ENCODE results near the gene RUFY3. TPM values are rescaled to one million over a fixed set of nuclear protein-coding genes. Genes with fewer than 3 reads are reported as not detected.

The RUFY3 gene
- total and polyA plus RNA-seq, 2 of the 4 experiments (the other 2 are of a cell fraction), result 19.6 to 28.9 TPM

DNA sequence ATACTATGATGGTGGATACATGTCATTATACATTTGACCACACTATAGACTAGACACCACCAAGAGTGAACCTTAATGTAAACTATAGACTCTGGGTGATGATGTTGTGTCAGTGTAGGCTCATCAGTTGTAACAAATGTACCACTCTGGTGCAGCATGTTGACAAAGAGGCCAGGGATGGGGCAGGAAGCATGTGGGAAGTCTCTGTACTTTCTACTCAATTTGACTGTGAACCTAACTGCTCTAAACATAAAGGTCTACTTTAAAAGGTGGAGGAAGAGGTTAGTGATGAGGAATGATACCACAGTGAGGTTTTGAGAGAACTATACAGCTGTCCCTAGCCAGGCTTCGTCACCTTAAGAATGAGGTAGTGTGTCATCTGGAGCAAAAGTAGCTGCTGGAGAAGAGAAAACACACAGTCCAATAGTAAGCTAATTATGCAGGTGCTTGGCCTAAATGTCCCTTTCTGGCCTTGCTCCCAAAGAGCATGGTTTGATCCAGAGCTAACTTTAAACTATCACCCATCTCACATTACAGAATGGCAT, 79.6 kb downstream of the RUFY3 start:
- Histone ChIP-seq H4K8ac (ENCODE audit: low read depth in 2 of 2, low read length in 2 of 2) (no peak overlapping the region), H2BK20ac (ENCODE audit: low read depth, low read length) (no peak overlapping the region), H3K36me3 (ENCODE audit: control insufficient read depth, insufficient read depth, low read length) (peaks cover 27% of the 10 kb centered on the region), H2BK120ac (ENCODE audit: low read depth, low read length) (no peak overlapping the region), H3K9me1 (ENCODE audit: insufficient read depth, low read length) (peaks cover 3% of the 10 kb centered on the region; the same call in 1 of the 2 replicates), H3K9ac (ENCODE audit: low read depth, low read length) (no peak overlapping the region), H4K20me1 (ENCODE audit: insufficient read depth, low read length) (no peaks in the 10 kb centered on the region), H3K79me1 (ENCODE audit: low read depth in 1 of 2, low read length in 2 of 2) (peaks cover 0 to 6% of the 10 kb centered on the region in 2 experiments; a peak in 2 of 4 replicates), H3K4me3 (ENCODE audit: insufficient read depth, low read depth, low read length) (no peak overlapping the region), H3K4me2 (ENCODE audit: low read depth, low read length) (no peak overlapping the region), H2AK5ac (ENCODE audit: low read depth, low read length) (no peak overlapping the region), H2AK9ac (replicated peaks; ENCODE audit: low read depth, low read length, poor library complexity) (no peak overlapping the region), H3K27ac (ENCODE audit: insufficient read depth, low read length) (no peak overlapping the region), H4K91ac (ENCODE audit: insufficient read depth, low read depth, low read length) (no peak overlapping the region), H3K56ac (ENCODE audit: extremely low read depth, insufficient read depth, low read length) (no peak overlapping the region), H3K27me3 (ENCODE audit: control insufficient read depth, insufficient read depth, low read length) (no peaks in the 10 kb centered on the region), H3K18ac (ENCODE audit: low read depth, low read length) (no peak overlapping the region), H3K23ac (ENCODE audit: low read depth, low read length) (no peak overlapping the region), H2BK15ac (ENCODE audit: low read depth, low read length) (no peak overlapping the region), H3K9me3 (ENCODE audit: control insufficient read depth, insufficient read depth, low read length) (no peaks in the 10 kb centered on the region), H3K14ac (replicated peaks; ENCODE audit: low read depth, low read length) (no peak overlapping the region), H3K4ac (ENCODE audit: low read depth, low read length) (no peak overlapping the region), H4K5ac (ENCODE audit: low read depth, low read length) (no peak overlapping the region), H2BK5ac (ENCODE audit: low read depth, low read length, poor library complexity, severe bottlenecking) (no peak overlapping the region), H2AFZ (replicated peaks; ENCODE audit: low read length, poor library complexity) (no peak overlapping the region), H3K4me1 (ENCODE audit: control insufficient read depth, insufficient read depth, low read length) (no peaks in the 10 kb centered on the region)
- ATAC-seq (ENCODE audit: low read depth) (no peak), DNase-seq (no peak)
- no peak for TF ChIP-seq FOS (IDR thresholded peaks at IDR 0.05; ENCODE audit: low read depth, low read length)
- TF ChIP-seq MXI1 (IDR thresholded peaks at IDR 0.05; ENCODE audit: borderline replicate concordance, low read depth, low read length), result no peak
- TF ChIP-seq, protein P1, sequence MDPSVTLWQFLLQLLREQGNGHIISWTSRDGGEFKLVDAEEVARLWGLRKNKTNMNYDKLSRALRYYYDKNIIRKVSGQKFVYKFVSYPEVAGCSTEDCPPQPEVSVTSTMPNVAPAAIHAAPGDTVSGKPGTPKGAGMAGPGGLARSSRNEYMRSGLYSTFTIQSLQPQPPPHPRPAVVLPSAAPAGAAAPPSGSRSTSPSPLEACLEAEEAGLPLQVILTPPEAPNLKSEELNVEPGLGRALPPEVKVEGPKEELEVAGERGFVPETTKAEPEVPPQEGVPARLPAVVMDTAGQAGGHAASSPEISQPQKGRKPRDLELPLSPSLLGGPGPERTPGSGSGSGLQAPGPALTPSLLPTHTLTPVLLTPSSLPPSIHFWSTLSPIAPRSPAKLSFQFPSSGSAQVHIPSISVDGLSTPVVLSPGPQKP (IDR thresholded peaks at IDR 0.05; ENCODE audit: borderline replicate concordance, low read depth, low read length), result no peak
- TF ChIP-seq BHLHE40 (IDR thresholded peaks at IDR 0.05; ENCODE audit: low read depth, low read length), result no peak
- no peak for TF ChIP-seq RAD21 (IDR thresholded peaks at IDR 0.05; ENCODE audit: low read length)
- TF ChIP-seq NFE2L2 (IDR thresholded peaks at IDR 0.05; ENCODE audit: low read depth, low read length), result no peak
- TF ChIP-seq, protein P2, sequence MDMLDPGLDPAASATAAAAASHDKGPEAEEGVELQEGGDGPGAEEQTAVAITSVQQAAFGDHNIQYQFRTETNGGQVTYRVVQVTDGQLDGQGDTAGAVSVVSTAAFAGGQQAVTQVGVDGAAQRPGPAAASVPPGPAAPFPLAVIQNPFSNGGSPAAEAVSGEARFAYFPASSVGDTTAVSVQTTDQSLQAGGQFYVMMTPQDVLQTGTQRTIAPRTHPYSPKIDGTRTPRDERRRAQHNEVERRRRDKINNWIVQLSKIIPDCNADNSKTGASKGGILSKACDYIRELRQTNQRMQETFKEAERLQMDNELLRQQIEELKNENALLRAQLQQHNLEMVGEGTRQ (IDR thresholded peaks at IDR 0.05; ENCODE audit: low read depth, low read length), result no peak
- TF ChIP-seq POLR2A (IDR thresholded peaks at IDR 0.05; ENCODE audit: low read depth, low read length), result no peak
- TF ChIP-seq, protein P3, sequence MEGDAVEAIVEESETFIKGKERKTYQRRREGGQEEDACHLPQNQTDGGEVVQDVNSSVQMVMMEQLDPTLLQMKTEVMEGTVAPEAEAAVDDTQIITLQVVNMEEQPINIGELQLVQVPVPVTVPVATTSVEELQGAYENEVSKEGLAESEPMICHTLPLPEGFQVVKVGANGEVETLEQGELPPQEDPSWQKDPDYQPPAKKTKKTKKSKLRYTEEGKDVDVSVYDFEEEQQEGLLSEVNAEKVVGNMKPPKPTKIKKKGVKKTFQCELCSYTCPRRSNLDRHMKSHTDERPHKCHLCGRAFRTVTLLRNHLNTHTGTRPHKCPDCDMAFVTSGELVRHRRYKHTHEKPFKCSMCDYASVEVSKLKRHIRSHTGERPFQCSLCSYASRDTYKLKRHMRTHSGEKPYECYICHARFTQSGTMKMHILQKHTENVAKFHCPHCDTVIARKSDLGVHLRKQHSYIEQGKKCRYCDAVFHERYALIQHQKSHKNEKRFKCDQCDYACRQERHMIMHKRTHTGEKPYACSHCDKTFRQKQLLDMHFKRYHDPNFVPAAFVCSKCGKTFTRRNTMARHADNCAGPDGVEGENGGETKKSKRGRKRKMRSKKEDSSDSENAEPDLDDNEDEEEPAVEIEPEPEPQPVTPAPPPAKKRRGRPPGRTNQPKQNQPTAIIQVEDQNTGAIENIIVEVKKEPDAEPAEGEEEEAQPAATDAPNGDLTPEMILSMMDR (conservative IDR thresholded peaks at IDR 0.05; ENCODE audit: low read depth, low read length), result no peak
- no peak for TF ChIP-seq RFX5 (IDR thresholded peaks at IDR 0.05; ENCODE audit: low read depth, low read length)
- TF ChIP-seq CEBPB (IDR thresholded peaks at IDR 0.05; ENCODE audit: low read depth, low read length), result no peak
- no peak for TF ChIP-seq MAZ (IDR thresholded peaks at IDR 0.05; ENCODE audit: borderline replicate concordance, low read depth, low read length)
- TF ChIP-seq SMC3 (IDR thresholded peaks at IDR 0.05; ENCODE audit: low read depth, low read length), result no peak
- TF ChIP-seq MAFK (IDR thresholded peaks at IDR 0.05; ENCODE audit: low read depth, low read length), result no peak
- TF ChIP-seq RCOR1 (IDR thresholded peaks at IDR 0.05; ENCODE audit: insufficient replicate concordance, low read length), result no peak
- no peak for TF ChIP-seq CHD1 (IDR thresholded peaks at IDR 0.05; ENCODE audit: low read depth, low read length)
- intact Hi-C loops (cut with micrococcal nuclease) (no loop called here), in situ Hi-C loops (cut with MboI; ENCODE audit: low sequenced_read_pairs) (no loop called here), dilution Hi-C loops (cut with HindIII; ENCODE audit: low sequenced_read_pairs, unreplicated experiment) (no loop called here)
- WGBS, 2 experiments (ENCODE audit: extremely low coverage in 2 of 2, insufficient read length in 1 of 2), result 100% methylated on average over 1 of the region's 1 CpG; no CpG with 5 or more reads in 1 of the 2 experiments
- ChIA-PET POLR2A (ENCODE audit: unreplicated experiment) (no interaction called here), CTCF (interaction anchor here (0.7 kb wide), 1 partner anchor 161 kb away, joined by 5 read pairs; no protein-coding TSS in a partner anchor)
- BruUV-seq (replicated peaks), result no TSS peak

Measured in IMR-90 (cell line).